Activated CD4-positive, alpha-beta T cell treated with anti-CD3 and anti-CD28 coated beads, Interleukin-2, Interleukin-6, amounts not matched to agents 100 ng/mL and 50 ng/mL, durations not matched to agents 16 hours and 8 hours (primary cell): ENCODE measurements around the gene POU2F2.
"Not testable (repeated sequence)": the region's sequence is repeated elsewhere in the genome, so short reads cannot be mapped to it uniquely, and the experiment has no call there.

Experiments used
- DNase-seq: peaks from one replicate; pipeline ENCODE4 v3.0.0-alpha.2; 2020

POU2F2 gene

DNA sequence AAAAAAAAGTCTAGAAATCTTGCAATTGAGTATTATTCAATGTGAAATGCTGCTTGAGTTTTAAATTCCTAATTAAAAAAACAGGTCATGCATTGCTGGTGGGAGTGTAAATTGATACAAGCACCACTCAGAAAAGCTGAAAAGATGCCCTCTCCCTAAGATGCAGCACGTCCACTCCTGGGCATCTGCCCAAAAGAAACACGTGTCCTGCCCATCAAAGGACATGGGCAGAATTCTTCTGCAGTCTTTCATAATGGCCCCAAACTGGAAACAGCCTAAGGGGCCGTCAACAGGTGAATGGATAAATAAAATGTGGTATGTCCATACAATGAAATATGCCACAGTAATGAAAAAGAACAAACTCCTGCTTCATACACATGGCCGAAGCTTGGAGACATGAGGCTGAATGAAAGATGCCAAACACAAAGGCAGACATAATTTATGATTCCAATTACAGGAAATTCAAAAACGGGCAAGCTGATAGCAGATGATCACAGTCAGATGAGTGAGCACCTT is 7.8 kb downstream of the POU2F2 start:
- no peak for DNase-seq

DNA sequence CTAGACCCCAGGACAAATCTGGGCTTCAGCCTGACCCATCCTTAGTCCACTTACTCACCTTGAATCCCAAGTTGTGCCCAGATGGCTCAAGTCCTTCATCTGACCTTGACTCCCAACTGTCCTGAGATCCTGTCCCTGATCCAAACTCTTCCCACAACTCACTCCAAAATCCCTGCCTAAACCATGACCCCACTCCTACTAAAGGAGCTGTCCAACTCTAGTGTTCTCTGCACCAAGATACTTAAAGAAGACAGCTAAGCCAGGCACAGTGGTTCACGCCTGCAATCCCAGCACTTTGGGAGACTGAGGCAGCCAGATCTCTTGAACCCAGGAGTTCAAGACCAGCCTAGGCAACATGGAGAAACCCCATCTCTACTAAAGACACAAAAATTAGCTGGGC is 8.5 kb downstream of the POU2F2 start:
- no peak for DNase-seq

DNA sequence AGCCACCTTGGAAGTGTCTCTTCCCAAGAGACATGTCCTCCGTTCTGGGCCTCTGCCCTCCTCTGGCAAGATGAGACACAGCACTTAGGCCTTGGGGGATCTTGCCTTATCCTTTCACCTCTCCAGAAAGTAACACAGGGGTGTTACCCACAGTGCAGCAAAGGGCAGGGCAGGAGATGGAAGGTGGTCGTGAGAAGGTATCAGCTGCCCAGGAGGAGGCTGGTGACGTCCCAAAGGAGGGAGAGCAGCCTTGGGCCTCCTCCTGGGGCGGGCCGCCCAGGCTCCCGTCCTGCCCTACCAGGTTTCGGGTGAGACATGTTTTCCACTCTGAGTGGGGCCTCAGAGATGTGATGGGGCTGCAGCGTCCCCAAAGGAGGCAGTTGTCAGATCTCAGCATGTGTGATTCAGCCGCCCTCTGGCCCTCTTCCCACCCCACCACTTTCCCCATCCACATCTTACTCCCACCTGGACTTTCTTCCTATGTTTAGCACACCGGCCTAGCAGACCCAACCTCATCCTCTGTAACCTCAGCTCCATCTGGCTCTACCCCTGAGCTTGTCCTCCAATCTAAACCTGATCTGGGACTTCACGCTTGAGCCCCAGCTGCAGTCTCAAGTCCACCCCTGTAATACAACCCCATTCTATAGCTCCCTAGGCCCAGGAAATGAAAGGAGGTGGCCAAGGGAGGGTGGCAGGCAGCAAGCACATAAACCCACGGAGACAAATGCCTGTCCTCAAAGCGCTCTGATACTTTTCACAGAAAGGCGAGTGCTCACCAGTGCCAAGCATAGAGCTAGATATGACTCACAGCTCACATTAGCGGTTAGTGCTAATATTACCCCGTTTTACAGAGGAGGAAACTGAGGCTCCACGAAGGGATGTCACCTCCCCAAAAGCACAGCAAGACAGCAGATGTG is 9.3 kb downstream of the POU2F2 start:
- peak; percentile 78 for DNase-seq

DNA sequence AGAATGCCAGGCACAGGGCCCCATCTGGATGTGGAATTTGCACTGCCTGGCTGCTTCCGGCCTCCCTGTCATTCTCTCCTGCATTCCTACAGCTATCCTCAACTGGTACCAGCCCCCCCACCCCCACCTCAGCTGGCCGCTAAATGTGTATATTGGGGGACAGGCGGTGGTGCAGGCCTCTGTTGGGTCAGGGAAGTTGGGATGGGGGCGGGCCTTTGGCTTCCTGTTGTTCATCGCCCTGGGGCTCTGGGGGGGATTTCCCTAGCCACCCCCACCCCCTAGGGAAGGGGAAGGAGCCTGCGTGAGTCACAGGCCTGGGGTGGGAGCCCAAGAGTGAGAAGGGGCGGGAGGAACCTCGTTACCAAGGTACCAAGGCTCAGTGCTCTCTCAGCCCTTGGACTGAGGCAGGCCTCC is 10.6 kb downstream of the POU2F2 start:
- peak; percentile 90 for DNase-seq

- DNase-seq = peak; percentile 34
Measured at GRCh38 chr19:42121036-42121621, 11.1 kb downstream of the POU2F2 start.

GRCh38 chr19:42120276-42120980 is 11.8 kb downstream of the POU2F2 start:
- no peak for DNase-seq

GRCh38 chr19:42117076-42117475 is 15.2 kb downstream of the POU2F2 start:
- DNase-seq = no peak

DNA sequence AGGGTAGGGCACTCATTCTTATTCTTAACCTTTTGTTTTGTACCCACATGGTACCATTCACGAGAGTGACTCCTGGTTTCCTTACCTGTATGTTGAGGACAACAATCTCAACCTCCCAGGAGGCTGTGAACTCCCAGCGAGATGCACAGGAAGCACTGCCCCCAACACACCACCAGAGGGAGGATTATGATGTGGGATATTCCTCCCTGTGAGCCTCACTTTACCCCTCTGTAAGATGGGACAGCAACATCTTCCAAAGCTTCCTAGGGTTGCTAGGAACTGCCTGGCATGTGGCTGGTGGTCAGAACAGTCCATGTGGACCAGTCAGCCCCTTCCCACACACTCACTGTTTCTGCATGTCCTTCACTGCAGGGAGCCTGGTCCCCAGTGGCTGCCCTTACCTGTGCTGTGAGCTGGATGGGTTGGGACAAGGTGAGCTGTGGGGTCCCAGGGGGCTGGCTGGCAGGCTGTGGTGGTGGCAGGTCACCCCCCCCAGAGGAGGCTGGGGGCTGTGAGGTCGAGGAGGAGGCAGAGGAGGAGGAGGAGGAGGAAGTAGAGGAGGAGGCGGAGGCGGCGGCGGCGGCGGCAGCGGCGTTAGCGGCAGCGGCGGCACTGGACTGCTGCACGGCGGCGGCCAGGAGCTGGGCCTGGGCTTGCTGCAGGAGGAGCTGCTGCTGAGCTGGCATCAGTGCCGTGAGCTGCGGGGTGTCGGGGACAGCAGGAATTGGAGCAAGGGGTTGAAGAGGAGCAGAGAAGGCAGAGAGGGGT is 15.8 kb downstream of the POU2F2 start:
- no peak for DNase-seq

- no peak for DNase-seq
Measured at GRCh38 chr19:42115705-42116104, 16.5 kb downstream of the POU2F2 start.

GRCh38 chr19:42115219-42115618 is 17.0 kb downstream of the POU2F2 start:
- no peak for DNase-seq

DNA sequence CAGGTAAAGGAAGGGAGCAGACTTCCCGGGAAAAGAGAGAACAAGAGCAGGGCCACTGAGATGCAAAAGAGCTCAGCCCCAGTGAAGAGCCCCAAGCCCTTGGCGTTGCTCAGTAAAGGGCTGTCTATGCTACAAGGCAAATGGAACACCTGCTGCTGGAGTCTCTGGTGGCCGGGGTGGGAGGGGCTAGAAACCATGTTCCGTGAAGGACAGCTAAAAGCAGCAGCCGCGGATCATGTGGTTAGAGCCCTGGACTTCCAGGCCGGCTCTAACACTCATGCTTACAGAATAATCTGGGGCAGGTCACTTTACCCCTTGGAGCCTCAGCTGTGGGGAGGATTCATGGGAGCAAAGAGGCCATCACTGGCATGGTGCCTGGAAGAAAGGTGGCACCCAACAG is 17.8 kb downstream of the POU2F2 start:
- no peak for DNase-seq

DNA sequence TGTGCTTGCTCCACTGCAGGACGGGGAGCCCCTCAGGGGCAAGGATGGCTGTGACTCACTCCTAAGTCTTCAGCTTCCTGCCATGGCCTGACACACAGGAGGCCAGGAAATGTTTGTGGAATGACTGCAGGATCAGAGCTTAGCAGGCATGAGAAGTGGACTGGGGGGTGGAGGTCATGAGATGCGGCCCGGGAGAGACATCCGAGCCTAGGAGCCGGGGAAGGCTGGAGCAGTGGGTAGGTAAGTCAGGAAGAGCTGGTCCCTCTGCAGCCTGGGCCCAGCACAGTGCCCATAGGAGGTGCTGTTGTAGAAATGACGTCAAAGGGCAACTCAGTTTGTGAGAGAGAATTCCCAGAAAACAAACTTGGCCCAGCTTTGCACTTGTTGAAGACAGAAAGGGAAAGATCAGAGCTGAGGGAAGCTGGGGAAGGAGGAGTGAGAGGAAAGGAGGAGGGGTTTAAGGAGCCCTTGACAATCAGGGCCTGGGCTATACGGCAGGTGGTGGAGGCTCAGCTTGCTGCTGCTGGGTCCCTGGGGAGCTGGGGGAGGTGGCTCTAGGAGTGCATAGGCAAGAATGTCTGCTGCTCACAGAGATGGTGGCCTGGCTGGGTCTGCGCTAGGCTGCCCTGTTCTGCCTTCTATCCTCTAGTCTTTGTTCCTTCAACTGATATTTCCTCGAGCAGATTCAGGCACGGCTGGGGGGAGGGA is 18.5 kb downstream of the POU2F2 start:
- DNase-seq = no peak

- no peak for DNase-seq
Measured at GRCh38 chr19:42111811-42112210, 20.4 kb downstream of the POU2F2 start.

- DNase-seq = no peak
Measured at GRCh38 chr19:42111384-42111783, 20.9 kb downstream of the POU2F2 start.

- DNase-seq = no peak
Measured at GRCh38 chr19:42110658-42111057, 21.6 kb downstream of the POU2F2 start.

DNA sequence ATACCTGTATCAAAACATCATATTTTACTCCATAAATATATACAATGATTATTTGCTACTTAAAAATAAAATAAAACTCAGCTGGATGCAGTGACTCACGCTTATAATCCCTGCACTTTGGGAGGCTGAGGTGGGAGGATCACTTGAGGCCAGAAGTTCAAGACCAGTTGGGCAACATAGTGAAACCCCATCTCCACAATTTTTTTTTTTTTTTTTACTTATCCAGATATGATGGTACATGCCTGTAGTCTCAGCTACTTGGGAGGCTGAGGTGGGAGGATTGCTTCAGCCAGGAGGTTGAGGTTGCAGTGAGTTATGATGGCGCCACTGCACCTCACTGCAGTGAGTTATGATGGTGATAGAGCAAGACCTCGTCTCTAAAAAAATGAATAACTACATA is 22.4 kb downstream of the POU2F2 start:
- no peak for DNase-seq

GRCh38 chr19:42108527-42109389 is 23.5 kb downstream of the POU2F2 start:
- DNase-seq = peak; percentile 93

- DNase-seq = peak; percentile 31
Measured at GRCh38 chr19:42105368-42105767, 26.9 kb downstream of the POU2F2 start.

DNA sequence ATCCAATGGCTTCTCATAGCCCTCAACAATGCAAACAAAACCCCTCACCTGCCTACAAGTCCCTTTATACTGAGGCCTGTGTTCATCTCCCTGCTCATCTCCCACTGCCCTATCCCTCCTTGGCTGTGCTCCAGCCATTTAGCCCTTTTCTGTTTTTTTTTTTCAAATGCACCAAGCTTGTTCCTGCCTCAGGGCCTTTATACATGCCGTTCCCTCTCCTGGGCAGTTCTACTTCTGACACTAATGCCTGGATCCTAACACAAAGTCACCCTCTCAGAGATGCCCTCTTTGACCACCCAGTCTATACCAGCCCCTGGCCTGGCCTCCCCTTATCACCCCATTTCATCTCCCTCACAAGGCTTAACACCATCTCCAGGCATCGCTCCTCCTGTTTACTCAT is 29.4 kb downstream of the POU2F2 start:
- no peak for DNase-seq

DNA sequence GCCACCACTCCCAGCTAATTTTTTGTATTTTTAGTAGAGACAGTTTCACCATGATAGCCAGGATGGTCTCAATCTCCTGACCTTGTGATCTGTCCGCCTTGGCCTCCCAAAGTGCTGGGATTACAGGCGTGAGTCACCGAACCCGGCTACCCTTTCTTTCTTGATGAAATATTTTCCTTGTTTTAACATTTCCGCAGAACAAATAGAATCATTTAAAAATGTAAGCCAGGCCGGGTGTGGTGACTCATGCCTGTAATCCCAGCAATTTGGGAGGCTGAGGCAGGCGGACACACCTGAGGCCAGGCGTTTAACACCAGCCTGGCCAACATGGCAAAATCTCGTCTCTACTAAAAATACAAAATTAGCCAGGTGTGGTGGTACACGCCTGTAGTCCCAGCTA is 32.0 kb downstream of the POU2F2 start:
- DNase-seq = not testable (repeated sequence)

- DNase-seq = no peak
Measured at GRCh38 chr19:42099336-42099925, 32.8 kb downstream of the POU2F2 start.
